HCT116 (cell line): ENCODE data around the gene TSPAN11. TPM values are rescaled to one million over a fixed set of nuclear protein-coding genes. Genes with fewer than 3 reads are reported as not detected.

ENCODE experiments used
- ATAC-seq: fragments of 200-7000 bp; cut with Tn5 transposase; 2 replicates; pipeline ENCODE4 v1.9.1; 2020; ENCODE audit warnings: mild to moderate bottlenecking, moderate library complexity
- BruUV-seq: library from RNA; stranded (reverse); fragments of 400-500 nt; replicated peaks from 2 replicates; lab custom pipeline; 2021; lab: Mats Ljungman, UMichigan
- CTCF ChIA-PET: fragments of 300-600 bp; sonication (Branson Sonifier 250); formaldehyde crosslinking; loops from one replicate; lab custom pipeline; 2021; ENCODE audit warnings: antibody characterized with exemption; lab: Charles Lee
- POLR2A ChIA-PET: fragments of 300-600, 350-600 bp; sonication (Branson Sonifier 250); formaldehyde crosslinking; loops from one replicate; lab custom pipeline; 2021; ENCODE audit warnings: antibody characterized with exemption; lab: Charles Lee
- RAD21 ChIA-PET, 2 experiments: fragments of 300-600 bp; sonication (Branson Sonifier 250); formaldehyde crosslinking; loops; one replicate each; lab custom pipeline; 2023; ENCODE audit warnings: low total read pairs in 2 of 2; ENCODE audit not compliant: uncharacterized antibody in 2 of 2, unreplicated experiment in 2 of 2, low non-redundant PET in 1 of 2; lab: Charles Lee
- DNase-seq: peaks from one replicate; pipeline ENCODE4 v3.0.0-alpha.2; 2010; ENCODE audit warnings: low read depth, low spot score
- H2AFZ ChIP-seq: fragments of 200-600 bp; shearing (Covaris generic), sonication (generic); 2 replicates; pipeline ENCODE4 v1.6.1; 2017; ENCODE audit warnings: low read depth, mixed run types, mixed read lengths, antibody characterized with exemption, low read length; ENCODE audit not compliant: poor library complexity, severe bottlenecking
- H3K27ac ChIP-seq: 2 replicates; pipeline ENCODE4 v1.5.1; 2012; ENCODE audit warnings: low read depth, low read length
- H3K27me3 ChIP-seq: fragments of 200-600 bp; sonication (generic); 2 replicates; pipeline ENCODE4 v1.6.1; 2016; ENCODE audit warnings: mixed run types, low read length, mixed read lengths; ENCODE audit not compliant: insufficient read depth
- H3K36me3 ChIP-seq, 2 experiments: fragments of 200-500 bp in 1 of 2; fragments of 200-600 bp in 1 of 2; sonication (Bioruptor generic) in 1 of 2; sonication (generic) in 1 of 2; 2 replicates each; pipeline versions ENCODE4 v1.5.1 to v1.6.1; 2014 to 2016; ENCODE audit warnings: low read length in 2 of 2, inconsistent platforms in 1 of 2, mixed read lengths in 1 of 2, mixed run types in 1 of 2; ENCODE audit not compliant: insufficient read depth in 2 of 2, control insufficient read depth in 1 of 2
- H3K4me1 ChIP-seq, 2 experiments: fragments of 200-600 bp in 1 of 2; sonication (generic) in 1 of 2; 2 replicates each; pipeline versions ENCODE4 v1.5.1 to v1.6.1; 2012 to 2017; ENCODE audit warnings: low read length in 2 of 2, inconsistent platforms in 1 of 2, mild to moderate bottlenecking in 1 of 2, mixed read lengths in 1 of 2, mixed run types in 1 of 2, moderate library complexity in 1 of 2; ENCODE audit not compliant: insufficient read depth in 2 of 2, control insufficient read depth in 1 of 2
- H3K4me2 ChIP-seq: fragments of 200-600 bp; sonication (generic); 2 replicates; pipeline ENCODE4 v1.6.1; 2017; ENCODE audit warnings: mixed run types, low read length, mixed read lengths
- H3K4me3 ChIP-seq, 2 experiments: fragments of 200-600 bp in 1 of 2; sonication (generic) in 1 of 2; replicated peaks in 1 of 2; 2 replicates each; pipeline ENCODE4 v1.5.1; 2011 to 2016; ENCODE audit warnings: low read length in 2 of 2, control low read depth in 1 of 2, low read depth in 1 of 2, mild to moderate bottlenecking in 1 of 2, mixed read lengths in 1 of 2, mixed run types in 1 of 2
- H3K79me2 ChIP-seq: fragments of 200-600 bp; sonication (generic); 2 replicates; pipeline ENCODE4 v1.6.1; 2017; ENCODE audit warnings: mild to moderate bottlenecking, mixed run types, low read length, moderate library complexity, mixed read lengths; ENCODE audit not compliant: insufficient read depth
- H3K9ac ChIP-seq: fragments of 200-600 bp; sonication (generic); 2 replicates; pipeline ENCODE4 v1.6.1; 2016; ENCODE audit warnings: low read length, mixed read lengths
- H3K9me2 ChIP-seq: fragments of 200-600 bp; sonication (generic), shearing (Covaris generic); 2 replicates; pipeline ENCODE4 v1.6.1; 2017; ENCODE audit warnings: mixed run types, mild to moderate bottlenecking, moderate library complexity; ENCODE audit not compliant: insufficient read depth
- H3K9me3 ChIP-seq, 2 experiments: fragments of 200-500 bp in 1 of 2; fragments of 200-600 bp in 1 of 2; sonication (Bioruptor generic) in 1 of 2; sonication (generic) in 1 of 2; 2 replicates each; pipeline ENCODE4 v1.6.1; 2014 to 2017; ENCODE audit warnings: low read length in 2 of 2, mixed read lengths in 2 of 2, inconsistent platforms in 1 of 2, low read depth in 1 of 2, mild to moderate bottlenecking in 1 of 2, mixed run types in 1 of 2, moderate library complexity in 1 of 2; ENCODE audit not compliant: control insufficient read depth in 1 of 2, insufficient read depth in 1 of 2
- H4K20me1 ChIP-seq: fragments of 200-600 bp; sonication (generic), shearing (Covaris generic); 2 replicates; pipeline ENCODE4 v1.6.1; 2017; ENCODE audit warnings: mixed run types, mild to moderate bottlenecking, moderate library complexity; ENCODE audit not compliant: insufficient read depth
- CEBPB ChIP-seq: IDR thresholded peaks from 2 replicates; pipeline ENCODE4 v1.6.1; 2012; ENCODE audit warnings: low read depth
- FOSL1 ChIP-seq: IDR thresholded peaks from 2 replicates; pipeline ENCODE4 v1.6.1; 2012; ENCODE audit warnings: low read depth
- POLR2AphosphoS5 ChIP-seq: IDR thresholded peaks from 2 replicates; pipeline ENCODE4 v1.6.1; 2011; ENCODE audit warnings: mild to moderate bottlenecking, low read depth, low read length, moderate library complexity
- RAD21 ChIP-seq: IDR thresholded peaks from 2 replicates; pipeline ENCODE4 v1.6.1; 2012; ENCODE audit warnings: low read depth, mild to moderate bottlenecking
- SIN3A ChIP-seq: IDR thresholded peaks from 2 replicates; pipeline ENCODE4 v1.6.1; 2012; ENCODE audit warnings: low read depth
- SP1 ChIP-seq: IDR thresholded peaks from 2 replicates; pipeline ENCODE4 v1.6.1; 2012; ENCODE audit warnings: low read depth
- YY1 ChIP-seq: IDR thresholded peaks from 2 replicates; pipeline ENCODE4 v1.6.1; 2011; ENCODE audit warnings: low read length, low read depth, moderate library complexity, mild to moderate bottlenecking; ENCODE audit not compliant: insufficient replicate concordance; ENCODE audit errors: extremely low read depth
- ZFX ChIP-seq: fragments of 450-650 bp; IDR thresholded peaks from 2 replicates; pipeline ENCODE4 v1.6.1; 2017
- ZNF274 ChIP-seq: fragments of 200-500 bp; sonication (Bioruptor generic); IDR thresholded peaks from 2 replicates; pipeline ENCODE4 v1.6.1; 2014; ENCODE audit warnings: mild to moderate bottlenecking, low read depth, low read length, inconsistent platforms
- intact Hi-C: fragments of 100-400 bp; cut with micrococcal nuclease; formaldehyde crosslinking; loops from 2 replicates; pipeline ENCODE4 v1.10.0; 2022
- total RNA-seq: library from RNA; stranded (reverse); gene quantifications from one replicate; pipeline ENCODE4 v1.2.1, GENCODE V29; 2021; ENCODE audit not compliant: unreplicated experiment
- TF ChIP-seq, protein P1 (sequence below): IDR thresholded peaks from 2 replicates; pipeline ENCODE4 v1.6.1; 2012; ENCODE audit warnings: low read depth
- TF ChIP-seq, protein P2 (sequence below): IDR thresholded peaks from 2 replicates; pipeline ENCODE4 v1.6.1; 2012
- TF ChIP-seq, protein P3 (sequence below), 3 experiments: fragments of 200-600 bp in 1 of 3; sonication (generic) in 1 of 3; IDR thresholded peaks in 2 of 3; conservative IDR thresholded peaks in 1 of 3; 2 replicates each; pipeline ENCODE4 v1.5.1; 2012 to 2017; ENCODE audit warnings: low read depth in 2 of 3, low read length in 2 of 3, antibody characterized with exemption in 1 of 3, borderline replicate concordance in 1 of 3, control low read depth in 1 of 3, mild to moderate bottlenecking in 1 of 3, mixed read lengths in 1 of 3, mixed run types in 1 of 3, moderate library complexity in 1 of 3; ENCODE audit not compliant: insufficient read depth in 1 of 3
- TF ChIP-seq, protein P4 (sequence below): IDR thresholded peaks from 2 replicates; pipeline ENCODE4 v1.6.1; 2011; ENCODE audit warnings: mild to moderate bottlenecking, low read length, moderate library complexity; ENCODE audit not compliant: insufficient replicate concordance; ENCODE audit errors: extremely low read depth

Gene TSPAN11
- total RNA-seq, 1 experiment from 2014 or later = not detected

DNA sequence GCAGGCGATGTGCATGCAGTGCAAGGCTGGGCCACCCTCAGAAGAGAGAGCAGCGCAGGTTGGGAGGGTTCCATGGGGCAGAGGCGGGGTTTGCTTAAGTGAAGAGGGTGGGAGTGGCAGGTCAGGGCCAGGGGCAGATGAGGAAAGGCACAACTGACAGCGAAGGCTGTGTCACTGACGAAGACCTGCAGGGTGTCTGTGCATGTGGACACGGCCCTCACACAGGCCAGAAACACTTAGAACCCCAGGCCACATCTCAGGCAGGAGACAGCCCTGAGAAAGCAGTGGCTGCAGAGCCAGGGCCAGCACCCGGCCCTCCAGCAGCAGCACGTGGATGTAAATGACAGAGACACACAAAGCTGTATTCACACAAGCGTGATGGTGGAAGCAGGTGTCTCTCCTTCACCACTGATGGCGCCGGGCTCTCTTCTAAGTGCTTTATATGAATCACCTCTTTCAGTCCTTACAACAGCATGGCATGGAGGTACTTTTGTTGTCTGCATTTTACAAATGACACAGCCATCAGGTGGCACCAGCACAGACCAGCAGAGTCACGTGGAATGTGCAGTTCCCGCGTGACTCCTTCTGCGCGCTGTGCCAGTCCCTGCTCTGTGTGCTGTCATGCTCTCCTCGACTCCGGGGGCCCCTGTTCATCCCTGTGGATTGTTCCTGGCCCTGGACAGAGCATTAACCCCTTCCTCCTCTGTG is 54.6 kb downstream of the TSPAN11 start:
- TF ChIP-seq, protein P1, sequence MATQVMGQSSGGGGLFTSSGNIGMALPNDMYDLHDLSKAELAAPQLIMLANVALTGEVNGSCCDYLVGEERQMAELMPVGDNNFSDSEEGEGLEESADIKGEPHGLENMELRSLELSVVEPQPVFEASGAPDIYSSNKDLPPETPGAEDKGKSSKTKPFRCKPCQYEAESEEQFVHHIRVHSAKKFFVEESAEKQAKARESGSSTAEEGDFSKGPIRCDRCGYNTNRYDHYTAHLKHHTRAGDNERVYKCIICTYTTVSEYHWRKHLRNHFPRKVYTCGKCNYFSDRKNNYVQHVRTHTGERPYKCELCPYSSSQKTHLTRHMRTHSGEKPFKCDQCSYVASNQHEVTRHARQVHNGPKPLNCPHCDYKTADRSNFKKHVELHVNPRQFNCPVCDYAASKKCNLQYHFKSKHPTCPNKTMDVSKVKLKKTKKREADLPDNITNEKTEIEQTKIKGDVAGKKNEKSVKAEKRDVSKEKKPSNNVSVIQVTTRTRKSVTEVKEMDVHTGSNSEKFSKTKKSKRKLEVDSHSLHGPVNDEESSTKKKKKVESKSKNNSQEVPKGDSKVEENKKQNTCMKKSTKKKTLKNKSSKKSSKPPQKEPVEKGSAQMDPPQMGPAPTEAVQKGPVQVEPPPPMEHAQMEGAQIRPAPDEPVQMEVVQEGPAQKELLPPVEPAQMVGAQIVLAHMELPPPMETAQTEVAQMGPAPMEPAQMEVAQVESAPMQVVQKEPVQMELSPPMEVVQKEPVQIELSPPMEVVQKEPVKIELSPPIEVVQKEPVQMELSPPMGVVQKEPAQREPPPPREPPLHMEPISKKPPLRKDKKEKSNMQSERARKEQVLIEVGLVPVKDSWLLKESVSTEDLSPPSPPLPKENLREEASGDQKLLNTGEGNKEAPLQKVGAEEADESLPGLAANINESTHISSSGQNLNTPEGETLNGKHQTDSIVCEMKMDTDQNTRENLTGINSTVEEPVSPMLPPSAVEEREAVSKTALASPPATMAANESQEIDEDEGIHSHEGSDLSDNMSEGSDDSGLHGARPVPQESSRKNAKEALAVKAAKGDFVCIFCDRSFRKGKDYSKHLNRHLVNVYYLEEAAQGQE = no peak
- no peak for TF ChIP-seq ZNF274
- TF ChIP-seq SP1 = no peak
- no peak for TF ChIP-seq YY1
- TF ChIP-seq, protein P2, sequence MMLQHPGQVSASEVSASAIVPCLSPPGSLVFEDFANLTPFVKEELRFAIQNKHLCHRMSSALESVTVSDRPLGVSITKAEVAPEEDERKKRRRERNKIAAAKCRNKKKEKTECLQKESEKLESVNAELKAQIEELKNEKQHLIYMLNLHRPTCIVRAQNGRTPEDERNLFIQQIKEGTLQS = no peak
- TF ChIP-seq, protein P3, sequence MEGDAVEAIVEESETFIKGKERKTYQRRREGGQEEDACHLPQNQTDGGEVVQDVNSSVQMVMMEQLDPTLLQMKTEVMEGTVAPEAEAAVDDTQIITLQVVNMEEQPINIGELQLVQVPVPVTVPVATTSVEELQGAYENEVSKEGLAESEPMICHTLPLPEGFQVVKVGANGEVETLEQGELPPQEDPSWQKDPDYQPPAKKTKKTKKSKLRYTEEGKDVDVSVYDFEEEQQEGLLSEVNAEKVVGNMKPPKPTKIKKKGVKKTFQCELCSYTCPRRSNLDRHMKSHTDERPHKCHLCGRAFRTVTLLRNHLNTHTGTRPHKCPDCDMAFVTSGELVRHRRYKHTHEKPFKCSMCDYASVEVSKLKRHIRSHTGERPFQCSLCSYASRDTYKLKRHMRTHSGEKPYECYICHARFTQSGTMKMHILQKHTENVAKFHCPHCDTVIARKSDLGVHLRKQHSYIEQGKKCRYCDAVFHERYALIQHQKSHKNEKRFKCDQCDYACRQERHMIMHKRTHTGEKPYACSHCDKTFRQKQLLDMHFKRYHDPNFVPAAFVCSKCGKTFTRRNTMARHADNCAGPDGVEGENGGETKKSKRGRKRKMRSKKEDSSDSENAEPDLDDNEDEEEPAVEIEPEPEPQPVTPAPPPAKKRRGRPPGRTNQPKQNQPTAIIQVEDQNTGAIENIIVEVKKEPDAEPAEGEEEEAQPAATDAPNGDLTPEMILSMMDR (IDR thresholded peaks at IDR 0.05 in 2 of 3, conservative IDR thresholded peaks at IDR 0.05 in 1 of 3; ENCODE audit: borderline replicate concordance in 1 of 3, insufficient read depth in 1 of 3, low read depth in 2 of 3, low read length in 2 of 3) = no peak
- TF ChIP-seq, protein P4, sequence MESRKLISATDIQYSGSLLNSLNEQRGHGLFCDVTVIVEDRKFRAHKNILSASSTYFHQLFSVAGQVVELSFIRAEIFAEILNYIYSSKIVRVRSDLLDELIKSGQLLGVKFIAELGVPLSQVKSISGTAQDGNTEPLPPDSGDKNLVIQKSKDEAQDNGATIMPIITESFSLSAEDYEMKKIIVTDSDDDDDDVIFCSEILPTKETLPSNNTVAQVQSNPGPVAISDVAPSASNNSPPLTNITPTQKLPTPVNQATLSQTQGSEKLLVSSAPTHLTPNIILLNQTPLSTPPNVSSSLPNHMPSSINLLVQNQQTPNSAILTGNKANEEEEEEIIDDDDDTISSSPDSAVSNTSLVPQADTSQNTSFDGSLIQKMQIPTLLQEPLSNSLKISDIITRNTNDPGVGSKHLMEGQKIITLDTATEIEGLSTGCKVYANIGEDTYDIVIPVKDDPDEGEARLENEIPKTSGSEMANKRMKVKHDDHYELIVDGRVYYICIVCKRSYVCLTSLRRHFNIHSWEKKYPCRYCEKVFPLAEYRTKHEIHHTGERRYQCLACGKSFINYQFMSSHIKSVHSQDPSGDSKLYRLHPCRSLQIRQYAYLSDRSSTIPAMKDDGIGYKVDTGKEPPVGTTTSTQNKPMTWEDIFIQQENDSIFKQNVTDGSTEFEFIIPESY = no peak
- no peak for TF ChIP-seq ZFX
- no peak for TF ChIP-seq FOSL1
- TF ChIP-seq RAD21 = no peak
- no peak for TF ChIP-seq CEBPB
- no peak for TF ChIP-seq POLR2AphosphoS5
- TF ChIP-seq SIN3A = no peak
- no peak overlapping the region for H2AFZ ChIP-seq
- no peaks in the 10 kb centered on the region for H3K79me2 ChIP-seq
- DNase-seq (no peak), ATAC-seq (no peak)
- no peak overlapping the region for H3K4me3 ChIP-seq
- H3K4me1 ChIP-seq = no peaks in the 10 kb centered on the region
- POLR2A ChIA-PET = no interaction called here
- no peaks in the 10 kb centered on the region for H4K20me1 ChIP-seq
- RAD21 ChIA-PET = no interaction called here
- H3K27me3 ChIP-seq = no peaks in the 10 kb centered on the region
- H3K9me2 ChIP-seq = no peaks in the 10 kb centered on the region
- no peaks in the 10 kb centered on the region for H3K36me3 ChIP-seq
- H3K27ac ChIP-seq = no peak overlapping the region
- no peaks in the 10 kb centered on the region for H3K9me3 ChIP-seq
- BruUV-seq = no TSS peak
- H3K4me2 ChIP-seq = no peak overlapping the region
- CTCF ChIA-PET = no interaction called here
- no peak overlapping the region for H3K9ac ChIP-seq
- intact Hi-C loops = loop anchor here (10.0 kb wide), 1 partner anchor 1466 kb away; no protein-coding TSS in a partner anchor
